T-helper 1 cell treated with Interleukin-12 subunit alpha and Interleukin-12 subunit beta and Interleukin-4 antibody, amounts not matched to agents 30 ng/mL and 1 ng/mL, for 36 hours (primary cell): ENCODE measurements around the gene SLC47A1. TPM values are rescaled to one million over a fixed set of nuclear protein-coding genes. Genes with fewer than 3 reads are reported as not detected.
"Not testable (repeated sequence)": the region's sequence is repeated elsewhere in the genome, so short reads cannot be mapped to it uniquely, and the experiment has no call there.

Experiments used
- intact Hi-C: fragments of 100-400 bp; cut with micrococcal nuclease; formaldehyde crosslinking; loops from one replicate; pipeline ENCODE4 v1.15.1; 2024
- total RNA-seq: library from RNA; stranded (reverse); gene quantifications from 2 replicates; pipeline ENCODE4 v1.2.3, GENCODE V29; 2022

SLC47A1 gene
- total RNA-seq, 1 donor from 2014 or later: 0.25 TPM

GRCh38 chr17:19551591-19552148 is 18.0 kb downstream of the SLC47A1 start:
- intact Hi-C loops: no loop called here

GRCh38 chr17:19553036-19553435 is 19.4 kb downstream of the SLC47A1 start:
- intact Hi-C loops: no loop called here

- intact Hi-C loops: no loop called here
Observed at GRCh38 chr17:19554393-19554792, 20.7 kb downstream of the SLC47A1 start.

- intact Hi-C loops: no loop called here
Observed at GRCh38 chr17:19555746-19556145, 22.1 kb downstream of the SLC47A1 start.

- intact Hi-C loops: no loop called here
Observed at GRCh38 chr17:19558946-19559345, 25.3 kb downstream of the SLC47A1 start.

GRCh38 chr17:19561697-19562318 is 28.2 kb downstream of the SLC47A1 start:
- intact Hi-C loops: no loop called here

- intact Hi-C loops: no loop called here
Observed at GRCh38 chr17:19565817-19566575, 32.3 kb downstream of the SLC47A1 start.

- intact Hi-C loops: no loop called here
Observed at GRCh38 chr17:19567216-19568015, 33.8 kb downstream of the SLC47A1 start.

- intact Hi-C loops: no loop called here
Observed at GRCh38 chr17:19568016-19568350, 34.3 kb downstream of the SLC47A1 start.

GRCh38 chr17:19569785-19570543 is 36.3 kb downstream of the SLC47A1 start:
- intact Hi-C loops: no loop called here

- intact Hi-C loops: no loop called here
Observed at GRCh38 chr17:19570544-19571062, 36.9 kb downstream of the SLC47A1 start.

- intact Hi-C loops: no loop called here
Observed at GRCh38 chr17:19573075-19573474, 39.4 kb downstream of the SLC47A1 start.

- intact Hi-C loops: no loop called here
Observed at GRCh38 chr17:19574956-19575355, 41.3 kb downstream of the SLC47A1 start.

GRCh38 chr17:19578545-19578944 is 44.9 kb downstream of the SLC47A1 start:
- intact Hi-C loops: no loop called here

- intact Hi-C loops: no loop called here
Observed at GRCh38 chr17:19579192-19579761, 45.6 kb downstream of the SLC47A1 start.

GRCh38 chr17:19579867-19580565 is 46.4 kb downstream of the SLC47A1 start:
- intact Hi-C loops: no loop called here

- intact Hi-C loops: not testable (repeated sequence)
Observed at GRCh38 chr17:19580566-19580920, 46.9 kb downstream of the SLC47A1 start.

GRCh38 chr17:19582152-19582551 is 48.5 kb downstream of the SLC47A1 start:
- intact Hi-C loops: not testable (repeated sequence)

- intact Hi-C loops: no loop called here
Observed at GRCh38 chr17:19583871-19584270, 50.2 kb downstream of the SLC47A1 start.

- intact Hi-C loops: no loop called here
Observed at GRCh38 chr17:19590451-19590850, 56.8 kb downstream of the SLC47A1 start.
